Trophoblast cell (in vitro differentiated cells and primary cell): ENCODE measurements around the gene ARMC5. TPM values are rescaled to one million over a fixed set of nuclear protein-coding genes. Genes with fewer than 3 reads are reported as not detected.

Experiments
- DNase-seq, 2 donors: peaks; one replicate each; pipeline ENCODE4 v3.0.0-alpha.2; 2016
- H2AFZ ChIP-seq: 2 replicates; pipeline ENCODE4 v1.6.1; 2013; ENCODE audit warnings: low read length, moderate library complexity, mild to moderate bottlenecking; ENCODE audit not compliant: insufficient read depth, poor library complexity
- H2AK5ac ChIP-seq: 2 replicates; pipeline ENCODE4 v1.6.1; 2013; ENCODE audit warnings: mild to moderate bottlenecking, low read length
- H2BK120ac ChIP-seq: 2 replicates; pipeline ENCODE4 v1.6.1; 2013; ENCODE audit warnings: low read length, mild to moderate bottlenecking, moderate library complexity; ENCODE audit not compliant: insufficient read depth, poor library complexity
- H2BK12ac ChIP-seq: 2 replicates; pipeline ENCODE4 v1.6.1; 2013; ENCODE audit warnings: mild to moderate bottlenecking, low read length, moderate library complexity
- H2BK5ac ChIP-seq: 2 replicates; pipeline ENCODE4 v1.6.1; 2013; ENCODE audit warnings: low read length, low read depth, moderate library complexity, mild to moderate bottlenecking; ENCODE audit not compliant: poor library complexity
- H3K14ac ChIP-seq: 2 replicates; pipeline ENCODE4 v1.6.1; 2013; ENCODE audit warnings: mild to moderate bottlenecking, low read length
- H3K18ac ChIP-seq: 2 replicates; pipeline ENCODE4 v1.6.1; 2013; ENCODE audit warnings: mild to moderate bottlenecking, low read length
- H3K23ac ChIP-seq: 2 replicates; pipeline ENCODE4 v1.6.1; 2013; ENCODE audit warnings: low read length
- H3K27ac ChIP-seq: 2 replicates; pipeline ENCODE4 v1.5.1; 2013; ENCODE audit warnings: low read depth, mild to moderate bottlenecking, inconsistent platforms, low read length, moderate library complexity
- H3K27me3 ChIP-seq: 2 replicates; pipeline ENCODE4 v1.6.1; 2013; ENCODE audit warnings: inconsistent platforms, mild to moderate bottlenecking, low read length, moderate library complexity; ENCODE audit not compliant: insufficient read depth
- H3K36me3 ChIP-seq, 2 experiments: 1 replicate in 1 of 2; 2 replicates in 1 of 2; pipeline ENCODE4 v1.6.1; 2013; ENCODE audit warnings: low read length in 2 of 2, mild to moderate bottlenecking in 2 of 2, moderate library complexity in 1 of 2; ENCODE audit not compliant: insufficient read depth in 2 of 2, control insufficient read depth in 1 of 2
- H3K4ac ChIP-seq: 2 replicates; pipeline ENCODE4 v1.6.1; 2013; ENCODE audit warnings: low read depth, mild to moderate bottlenecking, low read length, moderate library complexity
- H3K4me1 ChIP-seq, 2 experiments: 1 replicate in 1 of 2; 2 replicates in 1 of 2; pipeline ENCODE4 v1.6.1; 2013; ENCODE audit warnings: low read length in 2 of 2, mild to moderate bottlenecking in 2 of 2, moderate library complexity in 1 of 2; ENCODE audit not compliant: insufficient read depth in 2 of 2, control insufficient read depth in 1 of 2
- H3K4me2 ChIP-seq: 2 replicates; pipeline ENCODE4 v1.6.1; 2013; ENCODE audit warnings: inconsistent platforms, mild to moderate bottlenecking, low read length, moderate library complexity
- H3K4me3 ChIP-seq: 2 replicates; pipeline ENCODE4 v1.5.1; 2013; ENCODE audit warnings: mild to moderate bottlenecking, low read depth, low read length, inconsistent platforms
- H3K79me1 ChIP-seq: one replicate; pipeline ENCODE4 v1.6.1; 2013; ENCODE audit warnings: low read length
- H3K79me2 ChIP-seq: 2 replicates; pipeline ENCODE4 v1.6.1; 2013; ENCODE audit warnings: low read length, mild to moderate bottlenecking; ENCODE audit not compliant: control insufficient read depth, insufficient read depth, poor library complexity
- H3K9ac ChIP-seq: 2 replicates; pipeline ENCODE4 v1.6.1; 2013; ENCODE audit warnings: mild to moderate bottlenecking, low read length
- H3K9me3 ChIP-seq: 2 replicates; pipeline ENCODE4 v1.6.1; 2013; ENCODE audit warnings: low read depth, mild to moderate bottlenecking, control low read depth, inconsistent platforms, low read length; ENCODE audit not compliant: insufficient read depth
- H4K12ac ChIP-seq: 2 replicates; pipeline ENCODE4 v1.6.1; 2013; ENCODE audit warnings: low read depth, mild to moderate bottlenecking, low read length, moderate library complexity
- H4K8ac ChIP-seq: 2 replicates; pipeline ENCODE4 v1.6.1; 2013; ENCODE audit warnings: low read depth, mild to moderate bottlenecking, low read length, moderate library complexity
- H4K91ac ChIP-seq: one replicate; pipeline ENCODE4 v1.6.1; 2013; ENCODE audit warnings: low read depth, mild to moderate bottlenecking, low read length, moderate library complexity
- WGBS: extraction: QIAGEN DNeasy Blood & Tissue Kit; methylation state at CpG from one replicate; pipeline ENCODE4 v1.1.7; 2013; ENCODE audit warnings: missing lambda C conversion rate; ENCODE audit not compliant: insufficient read length, insufficient coverage; ENCODE audit errors: extremely low coverage; 5-methylcytosine and 5-hydroxymethylcytosine counted together
- polyA plus RNA-seq: library from polyadenylated mRNA; stranded (reverse); fragments of 200-250 nt; gene quantifications from 2 replicates; pipeline ENCODE4 v1.2.3, GENCODE V29; 2013

The ARMC5 gene
- 6.8 and 7.5 TPM in 2 replicates for polyA plus RNA-seq

DNA sequence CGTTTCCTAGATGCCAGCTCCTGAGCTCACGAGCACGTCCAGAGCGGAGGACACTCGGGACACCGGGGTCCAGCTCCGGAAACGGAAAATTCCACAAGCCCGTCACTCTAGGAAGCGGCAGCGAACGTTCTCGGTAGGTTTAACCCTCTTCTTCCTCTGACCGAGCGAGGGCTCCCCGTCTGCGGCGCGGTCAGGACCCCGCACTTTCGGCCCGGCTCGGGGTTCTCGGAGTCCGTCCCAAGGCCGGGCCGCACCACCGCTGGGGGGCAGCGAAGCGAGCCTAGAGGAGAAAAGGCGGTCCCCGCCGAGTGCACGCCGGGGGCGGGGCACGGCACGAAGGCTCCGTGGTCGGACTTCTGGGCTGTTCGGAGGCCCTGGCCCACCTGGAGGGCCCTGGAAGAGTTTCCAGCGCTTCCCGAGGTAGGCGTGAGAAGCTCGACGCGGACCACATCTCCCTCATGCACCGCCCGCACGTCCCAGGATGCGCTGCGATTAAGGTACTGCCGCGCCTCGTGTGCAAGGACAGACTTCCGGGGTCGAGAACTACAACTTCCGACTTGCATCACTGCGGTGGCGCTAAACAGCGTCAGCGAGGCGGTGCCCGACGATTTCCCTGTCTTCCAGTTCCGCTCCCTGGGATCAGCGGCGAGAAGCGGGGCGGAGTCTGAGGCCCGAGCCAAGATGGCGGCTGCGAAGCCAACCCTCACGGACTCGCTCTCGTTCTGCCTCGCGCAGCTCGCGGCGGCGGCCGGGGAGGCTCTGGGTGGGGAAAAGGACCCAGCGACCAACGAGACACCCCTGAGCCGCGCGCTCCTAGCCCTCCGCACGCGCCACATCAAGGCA is at the start of gene ARMC5:
TSS of gene ARMC5 (plus strand) at position 658 of the 843 bp plus-strand sequence. CDS start at position 682, 24 bp downstream.
- H3K18ac ChIP-seq, result peak within 1 kb of the TSS; percentile 95
- peak within 1 kb of the TSS; percentile 94 for H4K12ac ChIP-seq
- peak within 1 kb of the TSS; percentile 95 for H3K4me2 ChIP-seq
- peak within 1 kb of the TSS; percentile 71 for H2AK5ac ChIP-seq
- DNase-seq, result peak; percentile 99
- peak within 1 kb of the TSS; percentile 99 for H3K27ac ChIP-seq
- H3K79me1 ChIP-seq, result peaks cover 15% of the 10 kb centered on the region
- peak within 1 kb of the TSS; percentile 89 for H2BK120ac ChIP-seq
- H3K9ac ChIP-seq, result peak within 1 kb of the TSS; percentile 90
- H2BK5ac ChIP-seq, result peak within 1 kb of the TSS; percentile 96
- H3K79me2 ChIP-seq, result peaks cover 19% of the 10 kb centered on the region
- H3K9me3 ChIP-seq, result peaks cover 2% of the 10 kb centered on the region
- H3K4me1 ChIP-seq, result peaks cover 14 to 25% of the 10 kb centered on the region in 2 experiments
- H2BK12ac ChIP-seq, result no peak within 1 kb of the TSS
- no peak within 1 kb of the TSS for H3K23ac ChIP-seq
- peak within 1 kb of the TSS; percentile 96 for H4K91ac ChIP-seq
- WGBS, result no CpG with 5 or more reads among the region's 91 CpGs
- H3K14ac ChIP-seq, result peak within 1 kb of the TSS; percentile 99
- peak within 1 kb of the TSS; percentile 93 for H3K4ac ChIP-seq
- H3K4me3 ChIP-seq, result peak within 1 kb of the TSS; percentile 88
- no peaks in the 10 kb centered on the region for H3K27me3 ChIP-seq
- H3K36me3 ChIP-seq, result peaks cover 12 to 19% of the 10 kb centered on the region in 2 experiments
- peak within 1 kb of the TSS; percentile 100 for H4K8ac ChIP-seq
- peak within 1 kb of the TSS; percentile 98 for H2AFZ ChIP-seq

DNA sequence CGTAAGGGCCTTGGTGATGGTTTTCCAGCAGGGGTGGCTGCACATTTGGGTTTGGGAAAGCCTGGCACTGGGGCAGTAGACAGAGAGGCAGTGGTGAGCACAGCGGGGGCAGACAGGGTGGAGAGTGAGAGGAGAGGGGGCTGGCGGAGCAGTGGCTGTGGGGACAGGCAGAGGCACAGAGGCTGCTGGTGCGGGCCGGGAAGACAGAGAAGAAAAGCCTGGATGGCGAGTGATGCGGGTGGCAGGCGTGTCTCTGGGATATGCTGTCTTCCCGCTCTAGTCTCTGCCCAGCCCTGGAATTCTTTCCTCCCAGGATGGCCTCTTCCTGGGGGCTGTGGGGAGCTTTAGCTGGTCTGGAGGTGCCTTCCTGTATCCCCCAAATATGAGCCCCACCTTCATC is 49.2 kb upstream of the ARMC5 start:
- Histone ChIP-seq H3K18ac (no peak overlapping the region), H3K27ac (no peak overlapping the region), H3K4me3 (no peak overlapping the region), H4K12ac (no peak overlapping the region), H4K91ac (no peak overlapping the region), H3K79me1 (no peaks in the 10 kb centered on the region), H3K27me3 (peaks cover 2% of the 10 kb centered on the region), H3K4me1 (no peaks in the 10 kb centered on the region), H3K4ac (no peak overlapping the region), H4K8ac (no peak overlapping the region), H2AFZ (no peak overlapping the region), H3K36me3 (no peaks in the 10 kb centered on the region), H2AK5ac (no peak overlapping the region), H3K9me3 (peaks cover 18% of the 10 kb centered on the region), H2BK120ac (no peak overlapping the region), H3K79me2 (no peaks in the 10 kb centered on the region), H3K4me2 (no peak overlapping the region), H2BK5ac (no peak overlapping the region), H3K14ac (no peak overlapping the region), H3K23ac (no peak overlapping the region), H2BK12ac (no peak overlapping the region), H3K9ac (no peak overlapping the region)
- peak; percentile 86 for DNase-seq
- no CpG with 5 or more reads among the region's 9 CpGs for WGBS

DNA sequence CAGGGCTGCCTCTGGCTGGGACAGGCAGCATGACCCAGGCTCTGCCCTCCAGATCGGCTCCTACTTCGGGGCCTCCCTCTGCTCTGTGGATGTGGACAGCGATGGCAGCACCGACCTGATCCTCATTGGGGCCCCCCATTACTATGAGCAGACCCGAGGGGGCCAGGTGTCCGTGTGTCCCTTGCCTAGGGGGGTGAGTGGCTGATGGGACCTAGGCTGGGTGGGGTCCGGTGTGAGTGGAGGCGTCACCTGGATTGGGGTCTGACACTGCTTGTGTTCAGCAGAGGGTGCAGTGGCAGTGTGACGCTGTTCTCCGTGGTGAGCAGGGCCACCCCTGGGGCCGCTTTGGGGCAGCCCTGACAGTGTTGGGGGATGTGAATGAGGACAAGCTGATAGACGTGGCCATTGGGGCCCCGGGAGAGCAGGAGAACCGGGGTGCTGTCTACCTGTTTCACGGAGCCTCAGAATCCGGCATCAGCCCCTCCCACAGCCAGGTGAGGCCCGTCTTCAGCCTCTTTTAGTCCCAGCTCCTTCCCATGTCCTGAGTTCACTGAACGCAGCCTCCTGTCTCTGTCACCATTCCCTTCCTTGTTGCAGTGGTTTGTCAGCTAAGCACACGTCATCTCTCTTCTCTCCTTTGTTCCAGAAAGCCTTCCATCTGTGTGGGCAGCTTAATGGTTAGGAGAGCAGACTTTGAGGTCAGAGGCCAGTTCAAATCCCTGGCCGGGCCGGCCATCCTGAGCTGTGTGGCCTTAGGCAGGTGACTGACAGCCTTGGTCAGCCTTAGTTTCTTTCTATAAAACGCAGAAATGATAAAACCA is 48.1 kb upstream of the ARMC5 start:
- H2BK5ac ChIP-seq, result no peak overlapping the region

DNA sequence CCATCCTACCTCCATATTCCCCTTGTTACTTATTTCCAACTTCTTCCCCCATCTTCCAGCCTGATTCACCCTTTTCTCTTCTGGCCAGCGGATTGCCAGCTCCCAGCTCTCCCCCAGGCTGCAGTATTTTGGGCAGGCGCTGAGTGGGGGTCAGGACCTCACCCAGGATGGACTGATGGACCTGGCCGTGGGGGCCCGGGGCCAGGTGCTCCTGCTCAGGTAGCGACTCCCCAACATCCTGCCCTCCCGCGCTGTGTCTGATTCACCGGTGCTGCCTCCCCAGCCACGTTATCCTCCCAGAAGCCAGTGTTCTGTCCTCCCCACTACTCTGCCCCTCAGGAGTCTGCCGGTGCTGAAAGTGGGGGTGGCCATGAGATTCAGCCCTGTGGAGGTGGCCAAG is 46.6 kb upstream of the ARMC5 start:
- H2AFZ ChIP-seq, result no peak overlapping the region
- no peak overlapping the region for H2AK5ac ChIP-seq
- H3K9ac ChIP-seq, result no peak overlapping the region
- no peak overlapping the region for H2BK5ac ChIP-seq
- H3K36me3 ChIP-seq, result no peaks in the 10 kb centered on the region
- no peak overlapping the region for H3K4me3 ChIP-seq
- no peaks in the 10 kb centered on the region for H3K27me3 ChIP-seq
- no peak overlapping the region for H4K8ac ChIP-seq
- no peaks in the 10 kb centered on the region for H3K4me1 ChIP-seq
- H3K79me1 ChIP-seq, result no peaks in the 10 kb centered on the region
- no CpG with 5 or more reads among the region's 10 CpGs for WGBS
- H3K14ac ChIP-seq, result no peak overlapping the region
- H2BK120ac ChIP-seq, result no peak overlapping the region
- no peak overlapping the region for H3K23ac ChIP-seq
- H3K4ac ChIP-seq, result no peak overlapping the region
- H3K79me2 ChIP-seq, result no peaks in the 10 kb centered on the region
- H3K9me3 ChIP-seq, result peaks cover 18% of the 10 kb centered on the region
- no peak overlapping the region for H3K27ac ChIP-seq
- H2BK12ac ChIP-seq, result no peak overlapping the region
- H4K91ac ChIP-seq, result no peak overlapping the region
- no peak overlapping the region for H3K18ac ChIP-seq
- no peak for DNase-seq
- no peak overlapping the region for H3K4me2 ChIP-seq
- H4K12ac ChIP-seq, result no peak overlapping the region

More for the DNA sequence above, 48.1 kb upstream of the ARMC5 start:
- Histone ChIP-seq H4K8ac (no peak overlapping the region), H3K4ac (no peak overlapping the region), H3K27ac (no peak overlapping the region), H3K18ac (no peak overlapping the region), H4K91ac (no peak overlapping the region), H3K79me1 (no peaks in the 10 kb centered on the region), H3K9ac (no peak overlapping the region), H3K36me3 (no peaks in the 10 kb centered on the region), H2AK5ac (no peak overlapping the region), H4K12ac (no peak overlapping the region), H3K23ac (no peak overlapping the region), H3K4me1 (no peaks in the 10 kb centered on the region), H3K9me3 (peaks cover 21% of the 10 kb centered on the region), H3K4me3 (no peak overlapping the region), H3K27me3 (peaks cover 2% of the 10 kb centered on the region), H3K14ac (no peak overlapping the region), H2BK12ac (no peak overlapping the region), H2AFZ (no peak overlapping the region), H2BK120ac (no peak overlapping the region), H3K79me2 (no peaks in the 10 kb centered on the region), H3K4me2 (no peak overlapping the region)
- DNase-seq, result peak; percentile 52 to 63
- no CpG with 5 or more reads among the region's 22 CpGs for WGBS
